H1 (cell line): ENCODE measurements around the gene ABHD6. TPM values are rescaled to one million over a fixed set of nuclear protein-coding genes. Genes with fewer than 3 reads are reported as not detected.

ENCODE experiments used
- CTCF ChIA-PET: fragments of 300-600 bp; sonication (Branson Sonifier 250); formaldehyde crosslinking; loops from one replicate; lab custom pipeline; 2021; ENCODE audit not compliant: partially characterized antibody; lab: Charles Lee
- POLR2A ChIA-PET: fragments of 300-600 bp; sonication (Branson Sonifier 250); formaldehyde crosslinking; loops from one replicate; lab custom pipeline; 2021; ENCODE audit warnings: inconsistent platforms; ENCODE audit not compliant: partially characterized antibody; lab: Charles Lee
- DNase-seq, 2 experiments: peaks; one replicate each; pipeline versions ENCODE4 v3.0.0 to v3.0.0-alpha.2; 2010 to 2022; ENCODE audit warnings: low spot score in 2 of 2, low read depth in 1 of 2, mixed read lengths in 1 of 2
- FAIRE-seq: peaks from 2 replicates; lab custom pipeline; 2011; peaks lifted over from hg19 to GRCh38; lab: Jason Lieb, UNC
- H2AFZ ChIP-seq: 2 replicates; pipeline ENCODE4 v1.8.1; 2012; ENCODE audit warnings: low read length, inconsistent platforms
- H2AK5ac ChIP-seq: 2 replicates; pipeline ENCODE4 v1.6.1; 2013; ENCODE audit warnings: low read depth, low read length
- H2BK120ac ChIP-seq: replicated peaks from 2 replicates; pipeline ENCODE3; 2013; ENCODE audit warnings: low read depth, low read length, inconsistent platforms
- H2BK12ac ChIP-seq: 2 replicates; pipeline ENCODE4 v1.6.1; 2013; ENCODE audit warnings: low read depth, low read length
- H2BK15ac ChIP-seq: 2 replicates; pipeline ENCODE4 v1.6.1; 2013; ENCODE audit warnings: low read length
- H2BK20ac ChIP-seq: 2 replicates; pipeline ENCODE4 v1.6.1; 2013; ENCODE audit warnings: low read length
- H2BK5ac ChIP-seq: 2 replicates; pipeline ENCODE4 v1.6.1; 2013; ENCODE audit warnings: low read depth, low read length
- H3K14ac ChIP-seq: 2 replicates; pipeline ENCODE4 v1.6.1; 2013; ENCODE audit warnings: inconsistent platforms; ENCODE audit not compliant: insufficient read length
- H3K18ac ChIP-seq: 2 replicates; pipeline ENCODE4 v1.6.1; 2013; ENCODE audit warnings: low read length; ENCODE audit errors: extremely low read depth
- H3K23ac ChIP-seq: 2 replicates; pipeline ENCODE4 v1.6.1; 2013; ENCODE audit warnings: inconsistent platforms; ENCODE audit not compliant: insufficient read length
- H3K23me2 ChIP-seq: 2 replicates; pipeline ENCODE4 v1.6.1; 2013; ENCODE audit warnings: low read depth, low read length
- H3K27ac ChIP-seq: 2 replicates; pipeline ENCODE4 v1.6.1; 2011; ENCODE audit warnings: low read depth, low read length, inconsistent platforms
- H3K27me3 ChIP-seq, 4 experiments: replicated peaks in 1 of 4; 1 replicate in 1 of 4; 2 replicates in 3 of 4; pipeline versions ENCODE4 v1.6.1 to v1.8.1; 2011 to 2013; ENCODE audit warnings: low read length in 3 of 4, mild to moderate bottlenecking in 3 of 4, inconsistent platforms in 2 of 4, mixed read lengths in 2 of 4, moderate library complexity in 1 of 4; ENCODE audit not compliant: control insufficient read depth in 3 of 4, insufficient read depth in 3 of 4; ENCODE audit errors: extremely low read depth in 1 of 4
- H3K36me3 ChIP-seq, 4 experiments: 2 replicates each; pipeline versions ENCODE4 v1.6.1 to v1.8.1; 2011 to 2013; ENCODE audit warnings: mild to moderate bottlenecking in 4 of 4, low read length in 3 of 4, moderate library complexity in 2 of 4, control low read depth in 1 of 4, inconsistent platforms in 1 of 4; ENCODE audit not compliant: insufficient read depth in 4 of 4, control insufficient read depth in 2 of 4
- H3K4ac ChIP-seq: replicated peaks from 2 replicates; pipeline ENCODE3; 2013; ENCODE audit warnings: low read length, low read depth, mixed read lengths, inconsistent platforms; ENCODE audit not compliant: insufficient read length
- H3K4me1 ChIP-seq, 4 experiments: replicated peaks in 1 of 4; 1 replicate in 1 of 4; 2 replicates in 3 of 4; pipeline versions ENCODE4 v1.6.1 to v1.8.1; 2011 to 2013; ENCODE audit warnings: low read length in 3 of 4, inconsistent platforms in 2 of 4, mixed read lengths in 1 of 4; ENCODE audit not compliant: insufficient read depth in 4 of 4, control insufficient read depth in 3 of 4
- H3K4me2 ChIP-seq, 2 experiments: 2 replicates each; pipeline versions ENCODE4 v1.6.1 to v1.8.1; 2011 to 2013; ENCODE audit warnings: low read depth in 2 of 2, low read length in 2 of 2, control low read depth in 1 of 2, inconsistent platforms in 1 of 2, mild to moderate bottlenecking in 1 of 2; ENCODE audit not compliant: insufficient read depth in 1 of 2
- H3K4me3 ChIP-seq, 4 experiments: fragments of 200-600, 300-600 bp in 1 of 4; sonication (generic), shearing (Covaris generic), sonication (Bioruptor Twin) in 1 of 4; 2 replicates each; pipeline versions ENCODE4 v1.5.1 to v1.8.1; 2011 to 2016; ENCODE audit warnings: low read length in 4 of 4, low read depth in 3 of 4, control low read depth in 2 of 4, inconsistent platforms in 2 of 4, mild to moderate bottlenecking in 2 of 4, mixed read lengths in 1 of 4, moderate library complexity in 1 of 4; ENCODE audit not compliant: insufficient read depth in 2 of 4; ENCODE audit errors: extremely low read depth in 1 of 4
- H3K56ac ChIP-seq: replicated peaks from 2 replicates; pipeline ENCODE3; 2013; ENCODE audit warnings: low read depth, mild to moderate bottlenecking, mixed read lengths, low read length, inconsistent platforms; ENCODE audit not compliant: insufficient read length
- H3K79me1 ChIP-seq: 2 replicates; pipeline ENCODE4 v1.6.1; 2013; ENCODE audit warnings: low read depth, low read length, control low read depth
- H3K79me2 ChIP-seq, 2 experiments: 2 replicates each; pipeline versions ENCODE4 v1.6.1 to v1.8.1; 2012 to 2013; ENCODE audit warnings: low read length in 2 of 2, mild to moderate bottlenecking in 2 of 2, inconsistent platforms in 1 of 2; ENCODE audit not compliant: insufficient read depth in 2 of 2, control insufficient read depth in 1 of 2
- H3K9ac ChIP-seq, 4 experiments: replicated peaks in 1 of 4; 1 replicate in 1 of 4; 2 replicates in 3 of 4; pipeline versions ENCODE4 v1.6.1 to v1.8.1; 2011 to 2013; ENCODE audit warnings: low read depth in 3 of 4, low read length in 3 of 4, control low read depth in 2 of 4, mild to moderate bottlenecking in 2 of 4, moderate library complexity in 2 of 4, inconsistent platforms in 1 of 4; ENCODE audit errors: extremely low read depth in 1 of 4
- H3K9me3 ChIP-seq, 2 experiments: 2 replicates each; pipeline versions ENCODE4 v1.6.1 to v1.8.1; 2012 to 2013; ENCODE audit warnings: mild to moderate bottlenecking in 2 of 2, moderate library complexity in 2 of 2, control low read depth in 1 of 2, inconsistent platforms in 1 of 2, low read depth in 1 of 2, low read length in 1 of 2, mixed read lengths in 1 of 2; ENCODE audit not compliant: insufficient read depth in 2 of 2
- H4K20me1 ChIP-seq, 2 experiments: replicated peaks in 1 of 2; 2 replicates each; pipeline versions ENCODE3 to v1.8.1; 2011 to 2013; ENCODE audit warnings: inconsistent platforms in 2 of 2, low read length in 2 of 2, mild to moderate bottlenecking in 1 of 2; ENCODE audit not compliant: insufficient read depth in 2 of 2, control insufficient read depth in 1 of 2
- H4K5ac ChIP-seq: 2 replicates; pipeline ENCODE4 v1.6.1; 2013; ENCODE audit warnings: low read length, low read depth, mixed read lengths, inconsistent platforms; ENCODE audit not compliant: insufficient read length
- H4K8ac ChIP-seq: 2 replicates; pipeline ENCODE4 v1.8.0; 2013; ENCODE audit warnings: mild to moderate bottlenecking, moderate library complexity, low read length, inconsistent platforms; ENCODE audit not compliant: insufficient read depth; ENCODE audit errors: extremely low read depth
- H4K91ac ChIP-seq: replicated peaks from 2 replicates; pipeline ENCODE3; 2013; ENCODE audit warnings: low read length, mixed read lengths, inconsistent platforms; ENCODE audit not compliant: insufficient read length
- BACH1 ChIP-seq: IDR thresholded peaks from 2 replicates; pipeline ENCODE4 v1.6.1; 2012; ENCODE audit warnings: low read length, improper control_type of control experiment
- CBX5 ChIP-seq: fragments of 300-800, 300-1000 bp; sonication (generic); IDR thresholded peaks from 2 replicates; pipeline ENCODE4 v1.7.1; 2016; ENCODE audit warnings: antibody characterized with exemption, low read length, low read depth
- POLR2A ChIP-seq, 2 experiments: IDR thresholded peaks; 1 replicate in 1 of 2; 2 replicates in 1 of 2; pipeline ENCODE4 v1.6.1; 2011; ENCODE audit warnings: low read depth in 2 of 2, low read length in 2 of 2, mild to moderate bottlenecking in 2 of 2; ENCODE audit errors: control extremely low read depth in 1 of 2
- RAD21 ChIP-seq, 2 experiments: IDR thresholded peaks in 1 of 2; conservative IDR thresholded peaks in 1 of 2; 2 replicates each; pipeline ENCODE4 v1.6.1; 2011; ENCODE audit warnings: low read depth in 2 of 2, low read length in 2 of 2, improper control_type of control experiment in 1 of 2, inconsistent platforms in 1 of 2, mild to moderate bottlenecking in 1 of 2, moderate library complexity in 1 of 2
- SIN3A ChIP-seq, 2 experiments: IDR thresholded peaks in 1 of 2; conservative IDR thresholded peaks in 1 of 2; 2 replicates each; pipeline ENCODE4 v1.6.1; 2011 to 2012; ENCODE audit warnings: low read length in 2 of 2, improper control_type of control experiment in 1 of 2, low read depth in 1 of 2, mild to moderate bottlenecking in 1 of 2
- TAF7 ChIP-seq: optimal IDR thresholded peaks from 2 replicates; pipeline ENCODE3; 2011; ENCODE audit warnings: low read depth, mild to moderate bottlenecking, inconsistent platforms, low read length, moderate library complexity, borderline replicate concordance
- TCF12 ChIP-seq: IDR thresholded peaks from 2 replicates; pipeline ENCODE4 v1.6.1; 2011; ENCODE audit warnings: low read depth, mild to moderate bottlenecking, low read length
- WGBS, 2 experiments: shearing (Covaris generic) in 1 of 2; methylation state at CpG; one replicate each; pipeline versions ENCODE4 v1.1.6 to v1.1.7; 2013 to 2015; ENCODE audit warnings: low lambda C conversion rate in 2 of 2, mixed read lengths in 2 of 2, inconsistent platforms in 1 of 2, low coverage in 1 of 2, missing lambda C conversion rate in 1 of 2; ENCODE audit not compliant: insufficient replicate concordance in 2 of 2, insufficient coverage in 1 of 2, insufficient read length in 1 of 2; ENCODE audit errors: extremely low coverage in 1 of 2, missing lambda C conversion rate in 1 of 2; 5-methylcytosine and 5-hydroxymethylcytosine counted together
- polyA plus RNA-seq, 7 experiments: library from polyadenylated mRNA; depleted of rRNA in 3 of 7; stranded (reverse) in 5 of 7; unstranded in 2 of 7; fragments of >200 nt in 5 of 7; fragments of 200-250 nt in 2 of 7; gene quantifications; 1 replicate in 5 of 7; 2 replicates in 1 of 7; 4 replicates in 1 of 7; pipeline versions ENCODE4 v1.2.1 to v1.2.3, GENCODE V29; 2011 to 2013; ENCODE audit warnings: missing spikeins in 2 of 7, mixed read lengths in 2 of 7
- total RNA-seq: library from RNA; stranded (reverse); fragmentation: NEBNext Ultra II Directional; extraction: Animal tissue kit (Norgen Biotek cat#: 25700); gene quantifications from 2 replicates; pipeline ENCODE4 v1.2.1, GENCODE V29; 2021

The ABHD6 gene
- total and polyA plus RNA-seq, 2 of the 8 experiments (the other 6 are each of a cell fraction or from before 2014, with no cell fraction given), result 5.9 to 6.6 TPM

- H2BK5ac ChIP-seq, result no peak overlapping the region
- no peaks in the 10 kb centered on the region for H4K20me1 ChIP-seq
- H2AFZ ChIP-seq, result no peak overlapping the region
- H3K4ac ChIP-seq, result no peak overlapping the region
- H3K14ac ChIP-seq, result no peak overlapping the region
- FAIRE-seq, result no peak
- H3K9ac ChIP-seq, result no peak overlapping the region
- H2AK5ac ChIP-seq, result no peak overlapping the region
- H2BK12ac ChIP-seq, result no peak overlapping the region
- no peak overlapping the region for H3K4me3 ChIP-seq
- no peak overlapping the region for H4K8ac ChIP-seq
- DNase-seq, result no peak
- no peaks in the 10 kb centered on the region for H3K79me2 ChIP-seq
- H3K4me1 ChIP-seq, result 0 out of 7 replicates have a peak, but pooled peaks cover 0 to 4% (median 0%) of the 10 kb centered on the region in 4 experiments
- peaks cover 0 to 13% (median 8%) of the 10 kb centered on the region in 4 experiments; a peak in 5 of 7 replicates for H3K27me3 ChIP-seq
- H3K36me3 ChIP-seq, result no peaks in the 10 kb centered on the region
- H3K18ac ChIP-seq, result no peak overlapping the region
- H3K23ac ChIP-seq, result no peak overlapping the region
- ChIA-PET POLR2A (interaction anchor here (1.5 kb wide), 1 partner anchor 14 kb away, joined by 4 read pairs; no protein-coding TSS in a partner anchor), CTCF (interaction anchor here (1.0 to 3.9 kb wide), 3 partner anchors 9 to 75 kb away, joined by 3 to 15 read pairs (median 4); partner anchors contain the start of genes HTD2 and RPP14)
- no peaks in the 10 kb centered on the region for H3K79me1 ChIP-seq
- no peak overlapping the region for H2BK15ac ChIP-seq
- no peak overlapping the region for H2BK20ac ChIP-seq
- no peak overlapping the region for H4K91ac ChIP-seq
- H2BK120ac ChIP-seq, result no peak overlapping the region
- WGBS, 2 experiments, result 98% methylated on average over 5 of the region's 5 CpGs; no CpG with 5 or more reads in 1 of the 2 experiments
- H3K23me2 ChIP-seq, result peaks cover 7% of the 10 kb centered on the region; the same call in 1 of the 2 replicates
- H4K5ac ChIP-seq, result no peak overlapping the region
- H3K56ac ChIP-seq, result no peak overlapping the region
- no peak overlapping the region for H3K4me2 ChIP-seq
- no peaks in the 10 kb centered on the region for H3K9me3 ChIP-seq
- H3K27ac ChIP-seq, result no peak overlapping the region
- TF ChIP-seq CBX5 (no peak), POLR2A (IDR thresholded peaks at IDR 0.05; ENCODE audit: control extremely low read depth in 1 of 2, low read depth in 2 of 2, low read length in 2 of 2) (no peak), SIN3A (conservative IDR thresholded peaks at IDR 0.05 in 1 of 2, IDR thresholded peaks at IDR 0.05 in 1 of 2; ENCODE audit: low read depth in 1 of 2, low read length in 2 of 2) (no peak), TAF7 (no peak), RAD21 (IDR thresholded peaks at IDR 0.05 in 1 of 2, conservative IDR thresholded peaks at IDR 0.05 in 1 of 2; ENCODE audit: low read depth in 2 of 2, low read length in 2 of 2) (no peak), TCF12 (no peak), BACH1 (no peak)
These were observed 92.4 kb downstream of the ABHD6 start for GRCh38 chr3:58329922-58330413.
